HG02852 (cell line): ENCODE measurements around the gene AMPD2.

Experiments used
- ATAC-seq: cut with Tn5 transposase; IDR thresholded peaks from one replicate; pipeline ENCODE4 v1.9.1; 2021; ENCODE audit warnings: mild to moderate bottlenecking, moderate library complexity; ENCODE audit not compliant: unreplicated experiment

Gene AMPD2

GRCh38 chr1:109630081-109630897 lies 10.7 kb downstream of the AMPD2 start:
- no peak for ATAC-seq

GRCh38 chr1:109630898-109631512 lies 11.4 kb downstream of the AMPD2 start:
- ATAC-seq: no peak

- no peak for ATAC-seq
These were observed 12.2 kb downstream of the AMPD2 start for GRCh38 chr1:109631513-109632505.

GRCh38 chr1:109632671-109633346 lies 13.2 kb downstream of the AMPD2 start:
- ATAC-seq: no peak

GRCh38 chr1:109634292-109634691 lies 14.7 kb downstream of the AMPD2 start:
- ATAC-seq: no peak

GRCh38 chr1:109634771-109635750 lies 15.4 kb downstream of the AMPD2 start:
- no peak for ATAC-seq

GRCh38 chr1:109635862-109636200 lies 16.2 kb downstream of the AMPD2 start:
- no peak for ATAC-seq

GRCh38 chr1:109636201-109636952 lies 16.7 kb downstream of the AMPD2 start:
- ATAC-seq: no peak

- ATAC-seq: no peak
These were observed 17.8 kb downstream of the AMPD2 start for GRCh38 chr1:109637446-109637845.

GRCh38 chr1:109639063-109639840 lies 19.6 kb downstream of the AMPD2 start:
- ATAC-seq: no peak

GRCh38 chr1:109639841-109640184 lies 20.2 kb downstream of the AMPD2 start:
- ATAC-seq: no peak

- ATAC-seq: peak; percentile 54
These were observed 20.7 kb downstream of the AMPD2 start for GRCh38 chr1:109640285-109640865.

GRCh38 chr1:109641078-109641740 lies 21.6 kb downstream of the AMPD2 start:
- no peak for ATAC-seq

- ATAC-seq: no peak
These were observed 22.2 kb downstream of the AMPD2 start for GRCh38 chr1:109641861-109642260.

- no peak for ATAC-seq
These were observed 23.0 kb downstream of the AMPD2 start for GRCh38 chr1:109642626-109643025.

- peak; percentile 83 for ATAC-seq
These were observed 24.0 kb downstream of the AMPD2 start for GRCh38 chr1:109643385-109644230.
